K562 (cell line): ENCODE measurements around the gene TIMM8A. TPM values are rescaled to one million over a fixed set of nuclear protein-coding genes. Genes with fewer than 3 reads are reported as not detected.
A peak's percentile ranks its signal among the peaks of the same experiment; 100 is the strongest.

Experiments
- ATAC-seq: fragments of 200-7000 bp; cut with Tn5 transposase; 3 replicates; pipeline ENCODE4 v1.9.1; 2020; ENCODE audit warnings: moderate library complexity
- Bru-seq: library from RNA; stranded (reverse); fragments of 400-500 nt; gene quantifications from one replicate; lab custom pipeline; 2021; lab: Mats Ljungman, UMichigan
- BruChase-seq, 2 experiments: library from RNA; stranded (reverse); fragments of 400-500 nt; gene quantifications; one replicate each; lab custom pipeline; 2021; lab: Mats Ljungman, UMichigan
- BruUV-seq: library from RNA; stranded (reverse); fragments of 400-500 nt; replicated peaks from 2 replicates; lab custom pipeline; 2021; lab: Mats Ljungman, UMichigan
- CTCF ChIA-PET: fragments of 300-600 bp; formaldehyde crosslinking; extraction: SDS; loops from one replicate; lab custom pipeline; 2021; ENCODE audit warnings: low intra/inter-chr PET ratio; lab: Yijun Ruan, JAX
- POLR2A ChIA-PET: fragments of 300-600, 350-650 bp; sonication (Branson Sonifier 250); formaldehyde crosslinking; extraction: SDS; loops from one replicate; lab custom pipeline; 2021; ENCODE audit warnings: antibody characterized with exemption, inconsistent platforms; lab: Yijun Ruan, JAX
- DNase-seq, 4 experiments: peaks; one replicate each; pipeline versions ENCODE4 v3.0.0 to v3.0.0-alpha.2; 2011 to 2018; ENCODE audit warnings: low spot score in 3 of 4, mixed read lengths in 3 of 4; ENCODE audit errors: extremely low read depth in 1 of 4
- FAIRE-seq: peaks from 2 replicates; lab custom pipeline; 2011; peaks lifted over from hg19 to GRCh38; lab: Jason Lieb, UNC
- H2AFZ ChIP-seq: 2 replicates; pipeline ENCODE4 v1.6.0; 2011; ENCODE audit warnings: low read depth, low read length, control low read depth, inconsistent platforms
- H3K27ac ChIP-seq: fragments of 200-600 bp; 3 replicates; pipeline ENCODE4 v1.8.0; 2011; ENCODE audit warnings: low read depth, mild to moderate bottlenecking, control low read depth, inconsistent platforms, low read length, moderate library complexity, mixed read lengths; ENCODE audit errors: extremely low read depth
- H3K27me3 ChIP-seq, 2 experiments: fragments of 300-600 bp in 1 of 2; 2 replicates in 1 of 2; 3 replicates in 1 of 2; pipeline versions ENCODE4 v1.6.0 to v1.8.0; 2011; ENCODE audit warnings: inconsistent platforms in 2 of 2, low read length in 2 of 2, mild to moderate bottlenecking in 1 of 2, mixed read lengths in 1 of 2, moderate library complexity in 1 of 2; ENCODE audit not compliant: control insufficient read depth in 2 of 2, insufficient read depth in 2 of 2
- H3K36me3 ChIP-seq: fragments of 300-600 bp; 3 replicates; pipeline ENCODE4 v1.8.0; 2011; ENCODE audit warnings: mild to moderate bottlenecking, low read length, inconsistent platforms; ENCODE audit not compliant: control insufficient read depth, insufficient read depth
- H3K4me1 ChIP-seq, 2 experiments: fragments of 200-600 bp in 1 of 2; replicated peaks in 1 of 2; 2 replicates in 1 of 2; 3 replicates in 1 of 2; pipeline versions ENCODE4 v1.5.1 to v1.8.0; 2011; ENCODE audit warnings: inconsistent platforms in 2 of 2, low read length in 2 of 2, mild to moderate bottlenecking in 1 of 2, mixed read lengths in 1 of 2, moderate library complexity in 1 of 2; ENCODE audit not compliant: control insufficient read depth in 2 of 2, insufficient read depth in 2 of 2
- H3K4me2 ChIP-seq: 2 replicates; pipeline ENCODE4 v1.6.1; 2011; ENCODE audit warnings: low read length, control low read depth, inconsistent platforms, mixed read lengths; ENCODE audit not compliant: insufficient read depth
- H3K4me3 ChIP-seq: fragments of 200-600 bp; sonication (generic), shearing (Covaris generic); 2 replicates; pipeline ENCODE4 v1.5.1; 2016; ENCODE audit warnings: control low read depth, inconsistent platforms
- H3K79me2 ChIP-seq: fragments of 200-600 bp; 3 replicates; pipeline ENCODE4 v1.8.0; 2011; ENCODE audit warnings: low read length, inconsistent platforms; ENCODE audit not compliant: control insufficient read depth, insufficient read depth
- H3K9ac ChIP-seq, 2 experiments: 2 replicates each; pipeline versions ENCODE4 v1.6.0 to v1.6.1; 2011; ENCODE audit warnings: low read depth in 2 of 2, low read length in 2 of 2, control low read depth in 1 of 2, inconsistent platforms in 1 of 2, mild to moderate bottlenecking in 1 of 2, mixed read lengths in 1 of 2; ENCODE audit not compliant: insufficient read depth in 1 of 2
- H3K9me1 ChIP-seq: one replicate; pipeline ENCODE4 v1.6.0; 2011; ENCODE audit warnings: inconsistent platforms, mild to moderate bottlenecking, low read length, moderate library complexity; ENCODE audit not compliant: control insufficient read depth, insufficient read depth
- H3K9me3 ChIP-seq: replicated peaks from 2 replicates; pipeline ENCODE4 v1.5.1; 2011; ENCODE audit warnings: low read depth, low read length, inconsistent platforms; ENCODE audit not compliant: control insufficient read depth, insufficient read depth
- H4K20me1 ChIP-seq: replicated peaks from 2 replicates; pipeline ENCODE4 v1.6.1; 2011; ENCODE audit warnings: low read length, inconsistent platforms, mixed read lengths; ENCODE audit not compliant: control insufficient read depth, insufficient read depth
- BMI1 ChIP-seq: fragments of 150-350 bp; IDR thresholded peaks from 2 replicates; pipeline ENCODE4 v1.6.1; 2014; ENCODE audit warnings: low read length
- MED1 ChIP-seq: sonication (generic); formaldehyde crosslinking; IDR thresholded peaks from 2 replicates; pipeline ENCODE4 v1.8.1; 2023; ENCODE audit warnings: missing genetic modification reagents, borderline replicate concordance
- ZNF407 ChIP-seq: fragments of 450-650 bp; IDR thresholded peaks from 2 replicates; pipeline ENCODE4 v1.6.1; 2016; ENCODE audit warnings: low read depth
- WGBS: fragments of 100-300 bp; shearing (Covaris generic); methylation state at CpG from one replicate; pipeline ENCODE4 v1.1.6; 2016; ENCODE audit warnings: low coverage, mixed read lengths; ENCODE audit not compliant: insufficient coverage; ENCODE audit errors: missing lambda C conversion rate; 5-methylcytosine and 5-hydroxymethylcytosine counted together
- in situ Hi-C: fragments of 300-500 bp; cut with MboI; formaldehyde crosslinking; loops from 4 replicates; pipeline ENCODE4 v1.15.0; 2018; ENCODE audit warnings: inconsistent platforms, mixed read lengths
- intact Hi-C: fragments of 100-400 bp; cut with micrococcal nuclease; formaldehyde crosslinking; loops from 2 replicates; pipeline ENCODE4 v1.14.2; 2022
- long read RNA-seq, 3 experiments: library from polyadenylated mRNA in 2 of 3; library from RNA in 1 of 3; unstranded in 2 of 3; stranded (forward) in 1 of 3; transcript quantifications; one replicate each; pipeline ENCODE4 v2.0.0, GENCODE V29; 2019 to 2022
- polyA minus RNA-seq, 3 experiments: library from RNA; depleted of rRNA, polyadenylated mRNA; stranded (reverse); fragments of >200 nt; gene quantifications; 2 replicates each; pipeline ENCODE4 v1.2.3, GENCODE V29; 2011
- polyA plus RNA-seq, 8 experiments: library from polyadenylated mRNA; depleted of rRNA in 4 of 8; stranded (reverse) in 5 of 8; unstranded in 3 of 8; fragments of >200 nt; fragmentation: Nextera tagmentation in 2 of 8; fragmentation: Illumina TruSeq in 1 of 8; extraction: Ambion mirVana in 2 of 8; extraction: Trizol in 1 of 8; gene quantifications; 2 replicates each; pipeline versions ENCODE4 v1.2.1 to v1.2.3, GENCODE V29; 2011 to 2014; ENCODE audit warnings: inconsistent platforms in 1 of 8, missing spikeins in 1 of 8
- total RNA-seq, 7 experiments: library from RNA; depleted of rRNA in 6 of 7; stranded (reverse); fragments of >200 nt in 6 of 7; fragmentation: Illumina TruSeq in 2 of 7; extraction: Trizol in 2 of 7; gene quantifications; 2 replicates each; pipeline versions ENCODE4 v1.2.1 to v1.2.3, GENCODE V29; 2011 to 2021; ENCODE audit warnings: low replicate concordance in 1 of 7

TIMM8A gene
- total RNA-seq (2011; cell fraction: chromatin; rRNA removed; ENCODE audit: low replicate concordance) = 26.8 and 35.4 TPM in 2 replicates
- 21.1 and 24.8 TPM in 2 replicates for total RNA-seq (2011; cell fraction: nucleolus; rRNA removed)
- 31.0 and 42.3 TPM in 2 replicates for total RNA-seq (2011; cell fraction: nucleoplasm; rRNA removed)
- total RNA-seq (2014; rRNA removed) (10.0 and 10.9 TPM in 2 replicates), total RNA-seq (2014; rRNA removed; fragmentation: Illumina TruSeq; extraction: Trizol) (32.4 and 33.2 TPM in 2 replicates), total RNA-seq (2015; rRNA removed; fragmentation: Illumina TruSeq; extraction: Trizol) (23.1 and 23.3 TPM in 2 replicates), total RNA-seq (2021) (46.2 and 48.8 TPM in 2 replicates), polyA plus RNA-seq (2011; rRNA removed) (24.6 and 32.1 TPM in 2 replicates), polyA plus RNA-seq (2014; fragmentation: Illumina TruSeq; extraction: Trizol) (38.2 and 44.4 TPM in 2 replicates), polyA plus RNA-seq (2014; fragmentation: Nextera tagmentation; extraction: Ambion mirVana) (100 to 1,000 TPM; 132 TPM), polyA plus RNA-seq (2014; rRNA removed) (41.1 and 47.6 TPM in 2 replicates), polyA minus RNA-seq (2011; rRNA and poly(A)+ RNA removed) (17.5 and 18.9 TPM in 2 replicates), Bru-seq, nascent RNA (percentile 95 among the genes with signal in this experiment), BruChase-seq, experiment 1, labeled RNA remaining after a 2-hour chase (percentile 92 among the genes with signal in this experiment), BruChase-seq, experiment 2, labeled RNA remaining after a 6-hour chase (percentile 94 among the genes with signal in this experiment)
- 24.3 and 25.0 TPM in 2 replicates for polyA plus RNA-seq (2011; cell fraction: cytosol; rRNA removed)
- 15.5 and 17.0 TPM in 2 replicates for polyA plus RNA-seq (2011; cell fraction: nucleus; rRNA removed)
- polyA plus RNA-seq (2012) = 13.8 and 36.1 TPM in 2 replicates
- polyA minus RNA-seq (2011; cell fraction: cytosol; rRNA and poly(A)+ RNA removed) = 15.1 and 16.7 TPM in 2 replicates
- polyA minus RNA-seq (2011; cell fraction: nucleus; rRNA and poly(A)+ RNA removed) = 9.8 and 14.7 TPM in 2 replicates
- long read RNA-seq, experiment 1, transcript TIMM8A-203 (2 exons, 2,960 nt) = minor isoform, 7 of 67 reads
- long read RNA-seq, experiment 1, transcript TIMM8A-205 (2 exons, 1,194 nt) = major isoform, 45 of 67 reads
- long read RNA-seq, experiment 1, partial matches to known transcripts = 0 of 67 reads
- long read RNA-seq, experiment 1, other reads (novel, unspliced or antisense) = 15 of 67 reads
- long read RNA-seq, experiment 2, transcript TIMM8A-205 (2 exons, 1,194 nt) = major isoform, 39 of 59 reads
- long read RNA-seq, experiment 2, transcript TIMM8A-203 (2 exons, 2,960 nt) = minor isoform, 7 of 59 reads
- long read RNA-seq, experiment 2, partial matches to known transcripts = 9 of 59 reads
- long read RNA-seq, experiment 2, other reads (novel, unspliced or antisense) = 4 of 59 reads
- long read RNA-seq, experiment 3, transcript TIMM8A-205 (2 exons, 1,194 nt) = major isoform, 46 of 54 reads
- long read RNA-seq, experiment 3, partial matches to known transcripts = 0 of 54 reads
- long read RNA-seq, experiment 3, other reads (novel, unspliced or antisense) = 5 of 54 reads

DNA sequence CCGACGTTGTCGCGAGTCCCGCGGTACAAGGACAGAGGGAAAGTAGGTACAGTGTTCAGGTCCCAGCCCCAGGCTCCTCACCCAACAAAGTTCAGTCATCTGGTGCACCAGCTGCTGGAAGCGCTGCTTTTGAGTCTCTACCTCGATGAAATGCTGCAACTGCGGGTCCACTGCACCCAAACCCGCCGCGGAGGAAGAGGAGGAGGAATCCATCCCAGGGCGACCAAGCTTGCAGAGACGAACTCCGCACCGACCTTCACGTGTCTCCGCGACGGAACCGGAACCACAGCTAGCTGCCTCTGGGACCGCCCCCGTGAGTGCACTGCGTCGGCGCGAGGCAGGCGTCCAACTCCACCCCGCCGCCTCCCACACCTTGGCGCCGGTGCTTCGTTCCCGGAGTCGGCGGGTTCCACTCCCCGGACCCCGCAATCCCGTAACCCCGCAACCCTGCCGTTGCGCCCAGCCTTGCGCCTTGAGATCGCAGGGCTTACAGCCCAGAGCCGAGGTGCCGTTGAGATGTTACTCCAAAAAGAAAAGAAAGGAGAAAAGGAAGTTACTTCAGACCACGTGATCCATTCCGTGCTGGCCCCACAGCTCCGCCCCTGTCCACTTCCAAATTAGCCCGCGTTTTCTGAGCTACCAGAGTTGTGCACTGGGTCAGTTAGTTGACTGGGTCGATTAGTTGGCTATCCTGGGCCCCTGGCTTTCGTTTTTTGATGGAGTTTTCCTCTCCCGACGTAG lies at the start of gene TIMM8A:
TSS of gene TIMM8A (minus strand) at position 291 of the 741 bp plus-strand sequence. CDS start at position 213, 78 bp downstream.
- FAIRE-seq = peak; percentile 83
- Histone ChIP-seq H3K36me3 (peaks cover 51% of the 10 kb centered on the region), H3K4me3 (peak within 1 kb of the TSS; percentile 64), H3K9me3 (no peaks in the 10 kb centered on the region), H3K27me3 (no peaks in the 10 kb centered on the region), H3K4me2 (peak within 1 kb of the TSS; percentile 85), H2AFZ (peak within 1 kb of the TSS; percentile 95), H3K79me2 (peaks cover 41% of the 10 kb centered on the region), H4K20me1 (no peaks in the 10 kb centered on the region), H3K27ac (peak within 1 kb of the TSS; percentile 94), H3K9ac (peak within 1 kb of the TSS; percentile 85 to 96), H3K4me1 (peaks cover 0 to 6% of the 10 kb centered on the region in 2 experiments; a peak in 4 of 5 replicates), H3K9me1 (no peaks in the 10 kb centered on the region)
- in situ Hi-C loops (no loop called here), intact Hi-C loops (loop anchor here (2.0 to 5.0 kb wide), 2 partner anchors 42 to 59 kb away; partner anchors contain the start of genes GLA, HNRNPH2 and RPL36A)
- ATAC-seq = peak; percentile 97
- DNase-seq = peak; percentile 79 to 91 (median 83)
- ChIA-PET POLR2A (interaction anchor here (0.6 to 4.0 kb wide), 8 partner anchors 9 to 68 kb away, joined by 3 to 21 read pairs (median 4); partner anchors contain the start of gene RPL36A), CTCF (no interaction called here)
- BruUV-seq = no TSS peak
- WGBS = under 1% methylated on average over 35 of the region's 55 CpGs
- no peak for TF ChIP-seq BMI1
- TF ChIP-seq MED1 = no peak
- TF ChIP-seq ZNF407 = no peak
